ENCODE results near the gene PLA2G4D.
A peak's percentile ranks its signal among the peaks of the same experiment; 100 is the strongest.

PLA2G4D gene

DNA sequence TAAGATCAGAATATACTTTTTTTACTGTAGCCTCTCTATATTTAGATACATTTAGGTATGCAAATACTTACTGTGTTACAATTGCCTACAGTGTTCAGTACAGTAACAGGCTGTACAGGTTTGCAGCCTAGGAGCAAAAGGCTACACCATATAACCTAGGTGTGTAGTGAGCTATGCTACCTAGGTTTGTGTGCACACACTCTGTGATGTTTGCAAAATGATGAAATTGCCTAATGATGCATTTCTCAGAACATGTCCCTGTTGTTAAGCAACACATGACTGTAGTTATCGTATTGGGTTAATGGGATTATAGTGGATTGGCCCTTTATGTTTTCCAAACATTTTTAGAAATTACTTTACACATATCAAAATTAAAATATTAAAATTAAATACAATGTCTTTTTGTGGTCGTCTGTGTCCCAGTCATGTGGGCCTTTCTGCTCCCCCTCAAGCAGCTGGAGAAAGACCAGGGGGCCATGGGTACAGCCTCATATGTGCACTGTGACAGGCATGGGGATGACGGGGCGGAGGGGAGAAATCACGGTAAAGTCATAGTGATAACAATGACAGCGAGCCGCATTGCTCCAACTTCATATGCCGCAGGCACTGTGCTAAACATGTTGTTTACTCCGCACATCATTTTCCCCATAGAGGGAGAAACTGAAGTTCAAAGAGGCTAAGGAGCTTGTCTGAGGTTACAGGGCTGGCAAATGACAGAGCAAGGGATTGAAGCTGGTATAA lies 46.1 kb downstream of the PLA2G4D start:
- DNase-seq = no peak

GRCh38 chr15:42046597-42046996 lies 47.8 kb downstream of the PLA2G4D start:
- no peak for DNase-seq

GRCh38 chr15:42045211-42045615 lies 49.1 kb downstream of the PLA2G4D start:
- DNase-seq = no peak

GRCh38 chr15:42042602-42043400 lies 51.6 kb downstream of the PLA2G4D start:
- DNase-seq = no peak

GRCh38 chr15:42038401-42038800 lies 56.0 kb downstream of the PLA2G4D start:
- DNase-seq = no peak

DNA sequence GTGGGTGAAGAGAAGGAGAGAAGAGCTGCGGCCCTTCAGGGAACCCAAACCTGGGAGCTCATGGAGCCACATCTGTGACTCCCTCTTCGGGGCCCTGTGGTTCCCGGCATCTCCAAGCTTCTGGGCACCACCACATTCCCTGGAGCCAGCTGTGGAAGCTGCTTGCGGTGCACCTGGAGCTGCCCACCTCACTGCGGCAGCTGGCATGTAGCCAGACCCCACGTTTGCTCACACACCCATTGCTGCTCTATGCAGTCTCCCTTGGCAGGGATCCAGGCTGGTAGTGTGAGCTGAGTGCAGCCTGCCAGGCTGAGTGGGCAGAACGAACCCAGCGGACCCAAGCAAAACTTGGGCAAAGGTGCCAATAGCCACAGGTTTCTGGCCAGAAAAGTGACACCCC lies 56.7 kb downstream of the PLA2G4D start:
- DNase-seq = peak; percentile 88

GRCh38 chr15:42036966-42037365 lies 57.4 kb downstream of the PLA2G4D start:
- no peak for DNase-seq

DNA sequence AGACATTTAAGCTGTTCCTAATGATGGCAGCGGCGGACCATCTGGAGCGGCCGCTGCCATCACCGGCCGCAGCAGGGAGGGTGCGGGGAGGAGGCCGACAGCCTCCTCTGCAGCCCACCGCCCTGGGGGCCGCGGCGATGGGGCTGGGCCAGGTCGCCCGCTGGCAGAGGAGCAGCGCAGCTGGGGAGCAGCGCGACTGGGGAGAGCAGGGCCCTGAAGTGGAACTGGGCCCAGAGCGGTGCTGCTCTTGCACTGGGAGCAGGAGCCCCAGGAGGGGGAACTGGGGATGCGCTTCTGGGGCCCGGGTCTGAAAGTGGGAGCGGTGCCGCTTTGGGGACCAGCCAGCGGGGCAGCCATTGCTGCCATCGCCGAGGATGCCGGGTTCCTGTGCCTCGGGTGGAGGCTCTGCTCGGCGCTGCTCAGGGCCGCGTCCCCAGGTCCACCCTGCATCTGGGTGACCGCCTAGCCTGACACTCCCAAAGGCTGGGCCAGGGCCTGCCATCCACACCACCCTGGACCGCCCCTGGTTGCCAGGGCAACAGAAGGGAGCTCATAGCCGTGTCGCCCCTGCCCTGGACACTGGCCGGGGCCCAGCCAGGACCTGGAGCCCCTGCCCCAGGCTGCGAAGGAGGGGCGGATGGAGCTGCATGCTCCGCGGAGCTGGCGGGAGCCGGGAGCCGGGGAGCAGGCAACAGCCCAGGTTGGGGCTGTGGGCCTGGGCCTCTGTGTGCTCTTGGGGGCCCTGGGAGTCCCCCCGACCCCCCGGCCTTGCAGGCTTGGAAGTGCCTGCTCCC lies 58.1 kb downstream of the PLA2G4D start:
- no peak for DNase-seq

DNA sequence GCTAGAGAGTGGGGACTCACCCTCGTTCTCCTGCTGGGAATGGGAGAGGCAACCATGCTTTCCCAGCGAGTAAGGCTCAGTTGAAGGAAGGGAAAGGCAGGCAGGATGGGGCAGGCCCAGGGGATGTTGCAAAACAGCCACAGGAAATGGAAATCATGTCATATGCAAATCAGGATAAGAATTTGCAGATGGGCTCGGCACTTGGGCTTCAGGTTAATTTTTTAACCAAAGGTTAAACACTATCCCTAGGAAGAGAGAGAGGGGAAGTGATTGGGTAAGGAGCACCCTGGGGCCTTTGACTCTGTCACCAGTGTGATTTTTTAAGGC lies 59.0 kb downstream of the PLA2G4D start:
- no peak for DNase-seq

GRCh38 chr15:42034628-42035434 lies 59.5 kb downstream of the PLA2G4D start:
- DNase-seq = no peak

- no peak for DNase-seq
Observed at GRCh38 chr15:42033214-42033873, 61.0 kb downstream of the PLA2G4D start.

- no peak for DNase-seq
Observed at GRCh38 chr15:42032376-42033213, 61.8 kb downstream of the PLA2G4D start.

DNA sequence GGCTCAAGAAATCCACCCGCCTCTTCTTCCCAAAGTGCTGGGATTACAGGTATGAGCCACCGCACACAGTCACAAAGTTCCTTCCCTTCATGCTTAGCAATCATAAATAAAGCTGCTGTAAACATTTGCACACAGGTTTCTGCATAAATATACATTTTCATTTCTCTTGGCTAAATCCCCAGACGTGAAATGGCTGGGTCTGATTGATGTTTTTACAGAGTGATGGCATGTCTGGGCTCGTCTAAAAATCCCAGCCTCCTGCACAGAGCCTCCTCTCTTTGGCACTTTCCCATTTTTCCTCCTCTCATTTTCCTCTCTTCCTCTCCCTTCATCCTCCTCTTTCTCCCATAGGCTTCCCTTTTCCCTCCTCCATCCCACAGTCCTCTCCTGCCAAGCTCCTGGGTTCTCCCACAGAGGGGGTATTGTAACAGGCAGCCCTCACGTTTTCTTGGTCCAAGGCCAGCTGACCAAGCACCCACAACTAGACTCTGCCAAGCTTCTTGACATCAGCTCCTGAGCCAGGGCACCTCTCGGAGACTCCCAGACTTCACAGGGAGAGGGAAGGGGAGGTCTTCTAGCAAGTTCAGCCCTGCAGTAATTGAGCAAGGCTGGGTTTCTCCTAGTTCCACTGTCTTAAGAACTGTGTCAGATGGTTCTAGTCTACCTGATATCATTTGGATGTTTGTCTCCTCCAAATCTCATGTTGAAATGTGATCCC lies 63.0 kb downstream of the PLA2G4D start:
- no peak for DNase-seq

- DNase-seq = no peak
Observed at GRCh38 chr15:42027521-42027920, 66.8 kb downstream of the PLA2G4D start.

GRCh38 chr15:42024303-42024702 lies 70.1 kb downstream of the PLA2G4D start:
- DNase-seq = no peak

- no peak for DNase-seq
Observed at GRCh38 chr15:42021593-42021992, 72.8 kb downstream of the PLA2G4D start.

DNA sequence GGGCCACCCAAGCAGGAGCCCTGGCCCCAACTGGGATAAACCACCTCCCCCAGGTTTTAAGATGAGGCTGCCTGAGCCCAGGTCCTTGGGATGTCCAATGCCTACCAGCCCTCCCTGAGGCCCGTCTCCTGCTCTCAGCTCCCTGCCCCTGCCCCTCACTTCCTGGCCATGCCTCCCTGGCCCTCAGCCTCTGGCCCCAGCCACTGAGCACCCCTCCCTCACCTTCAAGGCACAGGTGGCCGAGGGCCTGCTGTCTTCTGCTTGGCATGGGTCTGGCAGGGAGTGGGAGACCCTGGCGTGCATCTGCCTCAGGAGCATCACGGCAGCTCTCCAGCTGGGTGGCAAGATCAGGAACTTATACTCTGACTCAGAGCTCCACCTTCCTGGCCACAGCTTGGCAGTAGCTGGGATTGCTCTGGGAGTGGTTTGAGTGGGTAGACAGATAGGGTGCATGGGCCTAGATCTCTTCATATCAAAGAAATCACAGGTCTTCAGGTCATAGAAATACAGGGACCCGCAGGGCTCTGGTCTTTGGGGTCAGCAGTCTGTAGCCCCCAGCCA lies 73.6 kb downstream of the PLA2G4D start, which contains the start of gene PLA2G4E:
Gene PLA2G4E, minus strand, starts transcription at position 330 of the 561 bp plus-strand sequence. Its CDS starts 12 bp downstream, at position 318.
- DNase-seq = no peak

- DNase-seq = no peak
Observed at GRCh38 chr15:42018306-42019224, 75.8 kb downstream of the PLA2G4D start.
